ENCODE results near the gene PTPRZ1. TPM values are rescaled to one million over a fixed set of nuclear protein-coding genes. Genes with fewer than 3 reads are reported as not detected.

PTPRZ1 gene
- total RNA-seq, 6 experiments from 2014 or later: 0.29 to 0.47 TPM; not detected in 4

GRCh38 chr7:121908042-121908441 lies 35.1 kb downstream of the PTPRZ1 start:
- intact Hi-C loops (cut with DNase I): no loop called here

GRCh38 chr7:121909716-121910345 lies 36.9 kb downstream of the PTPRZ1 start:
- intact Hi-C loops (cut with DNase I): no loop called here
- no peaks in the 10 kb centered on the region for H3K27me3 ChIP-seq
- no peak overlapping the region for H3K27ac ChIP-seq
- no peaks in the 10 kb centered on the region for H3K36me3 ChIP-seq
- H3K9me3 ChIP-seq: no peaks in the 10 kb centered on the region
- TF ChIP-seq CTCF (IDR thresholded peaks at IDR 0.05) (no peak), POLR2A (IDR thresholded peaks at IDR 0.05) (no peak)
- DNase-seq (no peak), ATAC-seq (no peak)
- 81% methylated on average over 2 of the region's 3 CpGs for WGBS (ENCODE audit: insufficient coverage, low coverage, low lambda C conversion rate, missing lambda C conversion rate)
- H3K4me1 ChIP-seq: no peaks in the 10 kb centered on the region
- H3K4me3 ChIP-seq: no peak overlapping the region

More at GRCh38 chr7:121908042-121908441, 35.1 kb downstream of the PTPRZ1 start:
- Histone ChIP-seq H3K4me3 (no peak overlapping the region), H3K27ac (no peak overlapping the region), H3K27me3 (no peaks in the 10 kb centered on the region), H3K9me3 (no peaks in the 10 kb centered on the region), H3K4me1 (no peaks in the 10 kb centered on the region), H3K36me3 (no peaks in the 10 kb centered on the region)
- TF ChIP-seq POLR2A (IDR thresholded peaks at IDR 0.05) (no peak), CTCF (IDR thresholded peaks at IDR 0.05) (no peak)
- DNase-seq (no peak), ATAC-seq (no peak)

GRCh38 chr7:121913947-121914675 lies 41.1 kb downstream of the PTPRZ1 start:
- Histone ChIP-seq H3K36me3 (no peaks in the 10 kb centered on the region), H3K27ac (no peak overlapping the region), H3K4me1 (no peaks in the 10 kb centered on the region), H3K9me3 (no peaks in the 10 kb centered on the region), H3K27me3 (no peaks in the 10 kb centered on the region), H3K4me3 (no peak overlapping the region)
- 40% methylated on average over 8 of the region's 8 CpGs for WGBS (ENCODE audit: insufficient coverage, low coverage, low lambda C conversion rate, missing lambda C conversion rate)
- no peak for TF ChIP-seq CTCF (IDR thresholded peaks at IDR 0.05)
- no peak for TF ChIP-seq POLR2A (IDR thresholded peaks at IDR 0.05)
- DNase-seq (no peak), ATAC-seq (no peak)
- intact Hi-C loops (cut with DNase I): no loop called here

GRCh38 chr7:121914676-121915279 lies 41.8 kb downstream of the PTPRZ1 start:
- Histone ChIP-seq H3K36me3 (no peaks in the 10 kb centered on the region), H3K27ac (no peak overlapping the region), H3K4me1 (no peaks in the 10 kb centered on the region), H3K4me3 (no peak overlapping the region), H3K27me3 (no peaks in the 10 kb centered on the region), H3K9me3 (no peaks in the 10 kb centered on the region)
- ATAC-seq (no peak), DNase-seq (no peak)
- intact Hi-C loops (cut with DNase I): no loop called here
- TF ChIP-seq CTCF (IDR thresholded peaks at IDR 0.05): no peak
- TF ChIP-seq POLR2A (IDR thresholded peaks at IDR 0.05): no peak
- 61% methylated on average over 6 of the region's 6 CpGs for WGBS (ENCODE audit: insufficient coverage, low coverage, low lambda C conversion rate, missing lambda C conversion rate)
